ENCODE data around the gene GRAMD4.

The GRAMD4 gene, protein sequence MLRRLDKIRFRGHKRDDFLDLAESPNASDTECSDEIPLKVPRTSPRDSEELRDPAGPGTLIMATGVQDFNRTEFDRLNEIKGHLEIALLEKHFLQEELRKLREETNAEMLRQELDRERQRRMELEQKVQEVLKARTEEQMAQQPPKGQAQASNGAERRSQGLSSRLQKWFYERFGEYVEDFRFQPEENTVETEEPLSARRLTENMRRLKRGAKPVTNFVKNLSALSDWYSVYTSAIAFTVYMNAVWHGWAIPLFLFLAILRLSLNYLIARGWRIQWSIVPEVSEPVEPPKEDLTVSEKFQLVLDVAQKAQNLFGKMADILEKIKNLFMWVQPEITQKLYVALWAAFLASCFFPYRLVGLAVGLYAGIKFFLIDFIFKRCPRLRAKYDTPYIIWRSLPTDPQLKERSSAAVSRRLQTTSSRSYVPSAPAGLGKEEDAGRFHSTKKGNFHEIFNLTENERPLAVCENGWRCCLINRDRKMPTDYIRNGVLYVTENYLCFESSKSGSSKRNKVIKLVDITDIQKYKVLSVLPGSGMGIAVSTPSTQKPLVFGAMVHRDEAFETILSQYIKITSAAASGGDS

DNA sequence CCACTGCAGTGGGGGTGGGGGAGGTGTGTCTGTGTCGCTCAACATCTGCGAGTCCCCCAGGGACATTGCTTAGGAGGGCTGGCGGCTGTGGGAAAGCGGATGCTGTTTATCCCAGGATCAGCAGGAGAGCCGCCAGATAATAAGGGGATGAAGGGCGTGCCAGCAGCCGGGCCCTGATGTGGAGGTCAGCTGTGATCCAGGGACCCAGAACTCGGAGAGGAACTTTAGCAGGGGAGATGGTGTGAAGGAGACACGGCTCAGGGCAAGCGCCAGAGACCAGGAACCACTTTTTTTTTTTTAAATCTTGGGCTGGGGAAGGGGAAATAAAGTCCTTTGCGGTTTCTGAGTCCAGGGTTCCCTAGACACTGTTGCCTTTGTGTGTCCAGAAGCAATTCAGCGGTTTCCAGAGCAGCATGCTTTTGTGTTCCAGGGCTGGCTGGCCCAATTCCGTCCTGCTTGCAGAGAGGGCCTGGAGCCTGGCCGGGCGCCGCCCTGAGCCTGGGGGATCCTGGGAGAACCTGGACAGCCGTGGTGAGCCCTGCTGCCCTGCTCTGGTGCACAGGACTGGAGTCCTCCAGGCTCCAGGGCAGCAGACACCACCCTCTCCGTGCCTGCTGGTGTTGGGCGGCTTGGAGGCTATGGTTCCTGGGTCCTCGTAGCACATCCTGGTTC, at the start of gene GRAMD4:
Gene GRAMD4, plus strand, starts transcription at position 557 of the 672 bp plus-strand sequence. CDS start 6,414 bp downstream, outside the sequence.
- DNase-seq (ENCODE audit: low read depth in 2 of 2) = no peak

DNA sequence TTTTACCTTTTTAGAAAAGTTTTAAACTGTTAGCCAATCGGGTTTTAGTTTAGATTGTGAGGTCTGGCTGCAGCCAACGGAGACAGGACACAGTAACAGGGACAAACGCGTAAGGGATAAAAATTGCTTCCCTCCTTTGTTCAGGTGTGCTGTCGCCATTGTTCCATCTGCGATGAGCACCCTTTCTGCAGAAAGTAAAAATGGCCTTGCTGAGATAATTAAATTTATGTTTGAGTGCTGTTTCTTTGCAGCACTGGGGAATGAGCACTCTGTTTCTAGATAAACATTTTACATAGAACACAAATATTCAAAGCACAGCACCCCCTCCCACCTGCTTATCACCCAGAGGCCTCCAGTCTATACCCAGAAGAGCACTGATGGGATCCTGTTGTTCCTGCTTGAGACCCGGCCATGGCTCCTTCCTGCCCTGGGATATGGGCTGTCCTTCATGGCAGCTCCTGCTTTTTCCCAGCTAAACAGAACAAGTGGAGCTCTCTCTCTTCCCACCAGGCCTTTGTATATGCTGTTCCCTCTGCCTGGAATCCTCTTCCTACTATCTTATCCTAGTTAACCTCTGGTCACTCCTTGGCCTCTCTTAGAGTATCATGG, 48.4 kb upstream of the GRAMD4 start:
- no peak for DNase-seq (ENCODE audit: low read depth in 2 of 2)

DNA sequence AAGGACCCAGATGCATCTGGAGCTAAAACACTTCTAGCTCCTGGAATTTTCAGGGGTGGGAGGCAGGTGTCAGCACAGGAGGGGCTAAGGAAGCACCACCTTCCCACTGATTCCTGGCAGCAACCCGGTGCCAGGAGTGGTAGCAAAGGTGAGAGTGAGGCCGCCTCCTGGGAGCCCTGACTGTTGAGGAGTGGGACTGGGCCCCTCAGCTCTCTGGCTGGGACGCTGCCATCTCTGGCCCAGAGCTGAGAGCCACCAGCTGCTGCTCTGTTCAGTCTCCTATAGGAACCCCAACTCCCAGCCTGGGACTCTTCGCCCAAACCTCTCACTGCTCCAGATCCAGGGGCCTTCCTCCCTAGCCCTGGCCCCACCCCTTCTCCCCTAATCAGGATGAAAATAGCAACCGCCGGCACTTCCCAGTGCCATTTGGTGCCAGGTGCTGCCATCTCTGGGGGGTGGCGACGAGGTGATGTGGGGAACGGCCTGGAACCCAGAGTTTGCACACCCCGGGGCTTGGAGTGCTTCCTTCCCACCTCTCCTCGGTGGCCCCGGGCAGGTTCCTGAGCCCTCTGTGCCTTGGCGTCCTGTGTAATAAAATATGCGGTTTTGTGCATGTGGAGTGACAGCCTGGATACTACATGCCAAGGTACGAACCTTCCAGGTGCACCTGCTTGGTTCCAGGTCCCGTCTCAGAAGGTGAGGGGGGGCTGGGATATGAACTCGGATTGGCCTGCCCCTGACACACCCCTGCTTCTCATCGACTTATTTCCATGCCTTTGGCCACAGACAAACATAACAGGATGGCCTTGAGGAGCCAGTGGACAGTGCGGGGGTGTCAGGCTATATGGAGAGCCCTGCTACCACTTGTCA, 47.0 kb upstream of the GRAMD4 start:
- no peak for DNase-seq (ENCODE audit: low read depth in 2 of 2)

DNA sequence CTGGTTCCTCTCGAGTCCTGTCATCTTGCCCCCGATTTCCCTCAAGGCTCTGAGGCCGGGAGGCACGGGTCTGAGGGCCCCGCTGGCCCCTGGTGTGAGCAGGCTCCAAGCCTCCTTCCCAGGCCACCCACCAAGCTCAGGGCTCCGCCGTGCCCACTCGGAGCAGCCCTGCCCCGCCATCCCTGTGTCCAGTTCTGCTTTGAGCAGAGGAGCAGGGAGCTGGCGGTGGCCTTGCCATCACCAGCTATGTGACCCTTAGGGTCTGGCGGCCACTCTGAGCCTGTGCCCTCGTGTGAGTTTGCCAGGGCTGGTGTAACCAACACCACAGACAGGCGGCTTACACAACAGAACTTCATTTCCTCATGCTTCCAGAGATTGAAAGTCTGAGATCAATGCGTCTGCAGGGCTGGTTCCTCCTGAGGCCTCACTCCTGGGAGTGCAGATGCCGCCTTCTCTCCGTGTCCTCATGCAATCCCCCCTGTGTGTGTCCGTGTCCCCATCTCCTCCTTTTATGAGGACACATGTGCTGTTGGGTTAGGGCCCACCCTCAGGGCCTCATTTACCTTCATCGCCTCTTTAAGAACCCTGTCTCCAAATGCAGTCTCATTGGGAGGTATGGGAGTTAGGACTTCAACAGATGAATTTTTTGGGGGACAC, 46.3 kb upstream of the GRAMD4 start:
- no peak for DNase-seq (ENCODE audit: low read depth in 2 of 2)

DNA sequence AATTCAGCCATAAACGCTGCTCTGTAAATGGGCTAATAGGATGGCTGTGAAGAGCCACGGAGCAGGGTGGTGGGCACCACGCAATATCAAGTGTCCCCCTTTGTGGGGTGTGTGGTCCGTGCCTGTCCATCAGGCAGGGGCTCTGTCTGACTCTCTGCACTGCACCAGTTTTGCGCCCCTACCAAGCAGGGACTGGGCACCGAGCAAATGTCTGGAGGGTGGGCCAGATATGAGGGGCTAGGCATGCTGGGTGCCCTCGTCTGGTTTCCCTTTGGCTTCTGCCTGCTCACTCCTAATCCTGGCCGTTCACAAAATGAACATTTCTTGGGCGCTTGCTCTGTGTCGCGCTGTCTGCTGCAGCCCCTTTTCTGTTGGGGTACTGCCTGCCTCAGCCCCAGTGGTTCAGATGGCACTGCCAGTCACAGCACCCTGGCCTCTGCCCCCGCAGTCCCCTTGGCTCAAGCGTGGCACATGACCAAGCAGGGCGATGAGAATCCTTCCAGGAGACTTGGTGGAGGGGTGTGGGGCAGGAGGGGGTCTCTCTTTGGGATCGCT, 45.7 kb upstream of the GRAMD4 start:
- no peak for DNase-seq (ENCODE audit: low read depth in 2 of 2)

DNA sequence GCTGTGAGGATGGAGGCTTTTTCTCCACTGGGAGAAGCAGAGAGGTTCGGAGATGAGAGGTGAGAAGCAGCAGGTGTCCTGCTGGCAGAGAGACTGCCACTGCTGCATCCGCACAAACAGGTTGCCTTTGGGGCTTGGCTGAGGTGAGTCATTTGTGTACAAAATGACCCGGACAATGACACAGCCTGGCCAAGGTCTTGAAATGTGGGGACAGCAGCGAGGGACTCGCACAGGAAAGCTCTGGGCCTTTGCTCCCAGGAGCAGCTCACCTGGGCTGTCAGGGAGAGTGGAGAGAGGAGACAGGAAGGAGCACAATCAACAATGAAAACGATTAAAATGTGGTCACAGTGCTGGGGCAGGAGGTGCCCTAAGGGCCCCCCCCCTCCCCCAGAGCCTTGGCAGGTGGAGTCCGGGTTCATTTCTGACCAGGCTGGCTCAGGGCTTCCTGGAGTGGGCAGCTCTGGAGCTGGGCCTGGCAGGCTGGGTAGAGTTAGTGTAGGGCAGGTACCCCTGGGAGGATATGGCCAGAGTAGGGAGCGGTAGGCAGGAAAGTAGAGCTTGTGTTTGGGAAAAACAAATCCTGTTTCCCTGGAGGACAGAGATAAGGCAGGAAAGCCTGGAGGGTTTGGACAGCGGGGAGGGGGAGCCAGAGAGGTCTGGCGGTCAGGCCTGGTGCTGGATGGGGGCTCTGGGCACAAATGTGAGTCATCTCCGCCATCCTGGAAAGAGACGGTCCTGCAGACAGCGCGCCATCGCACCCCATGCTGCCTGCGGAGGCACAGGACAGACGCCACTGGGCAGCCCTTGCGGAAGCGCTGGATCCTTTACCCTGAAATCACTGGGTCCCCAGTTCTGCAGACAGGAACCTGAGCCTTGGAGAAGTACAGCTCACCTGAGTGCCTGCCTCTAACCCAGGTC, 44.9 kb upstream of the GRAMD4 start:
- no peak for DNase-seq (ENCODE audit: low read depth in 2 of 2)

DNA sequence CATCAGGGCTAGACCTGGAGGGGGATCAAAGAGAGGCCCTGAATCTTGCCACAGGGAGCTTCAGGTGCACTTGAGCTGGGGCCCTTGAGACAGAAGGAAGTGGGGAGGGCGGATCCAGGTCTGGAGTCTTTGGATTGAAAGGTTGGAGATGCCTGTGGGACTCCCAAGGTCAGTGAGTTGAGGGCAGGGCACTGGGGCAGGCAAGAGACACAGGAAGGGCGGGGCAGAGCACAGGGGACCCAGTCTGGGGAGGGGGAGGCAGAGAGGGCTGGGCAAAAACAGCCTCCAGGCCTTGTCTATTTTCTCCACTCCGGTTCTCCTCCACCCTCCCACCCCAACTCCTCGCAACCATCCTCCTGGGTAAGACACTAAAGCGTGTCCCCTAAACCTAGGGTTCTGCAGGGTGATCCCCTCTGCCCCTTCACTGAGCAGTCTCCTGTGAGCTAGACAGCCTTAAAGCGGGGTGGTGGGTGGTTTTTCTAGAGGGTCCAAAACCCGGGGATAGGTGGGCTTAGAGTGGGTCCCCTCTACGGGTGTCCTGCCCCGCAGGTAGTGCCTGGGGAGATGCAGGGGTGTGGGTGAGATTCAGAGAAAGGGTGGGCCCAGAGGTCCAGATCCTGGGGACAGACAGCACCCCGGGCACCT, 44.2 kb upstream of the GRAMD4 start:
- no peak for DNase-seq (ENCODE audit: low read depth in 2 of 2)

DNA sequence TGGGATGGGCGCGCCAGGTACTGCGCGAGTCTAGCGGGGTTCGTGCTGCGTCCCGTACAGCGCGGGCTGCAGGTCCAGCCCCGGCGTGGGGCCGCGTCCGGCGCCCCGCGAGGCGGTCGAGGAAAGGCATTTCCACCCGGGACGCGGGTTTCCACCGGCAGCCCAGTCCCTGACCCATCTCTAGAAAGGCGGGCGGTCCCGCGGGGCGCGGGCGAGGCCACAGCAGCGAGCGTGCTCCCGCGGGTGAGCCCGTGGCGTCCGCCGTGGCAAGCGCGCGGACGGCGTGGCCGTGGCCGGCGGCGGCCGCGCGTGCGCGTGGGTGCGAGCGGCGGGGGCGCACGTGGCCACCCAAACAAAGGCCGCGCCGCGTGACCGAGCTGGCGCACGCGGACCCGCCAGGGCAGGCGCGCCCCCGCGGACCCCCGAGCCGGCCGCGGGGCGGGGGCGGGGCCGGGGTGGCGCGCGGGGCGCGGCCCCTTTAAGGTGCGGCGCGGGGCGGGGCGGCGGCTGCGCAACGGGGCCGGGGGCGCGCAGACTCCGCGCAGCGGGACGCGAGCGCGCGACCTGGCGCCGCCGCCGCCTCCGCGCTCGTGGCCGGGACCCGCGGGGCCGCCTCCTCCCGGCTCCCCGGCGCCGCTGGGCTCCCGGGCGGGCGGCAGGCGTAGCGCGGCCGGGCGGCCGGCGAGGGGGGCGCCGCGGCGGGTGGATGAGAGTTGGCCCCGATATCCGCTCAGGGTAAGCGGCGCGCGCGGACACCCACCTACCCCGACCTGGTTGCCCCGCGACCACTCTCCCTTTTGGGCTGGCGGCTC, 43.4 kb upstream of the GRAMD4 start:
- DNase-seq (ENCODE audit: low read depth in 2 of 2) = peak; percentile 47 to 72

DNA sequence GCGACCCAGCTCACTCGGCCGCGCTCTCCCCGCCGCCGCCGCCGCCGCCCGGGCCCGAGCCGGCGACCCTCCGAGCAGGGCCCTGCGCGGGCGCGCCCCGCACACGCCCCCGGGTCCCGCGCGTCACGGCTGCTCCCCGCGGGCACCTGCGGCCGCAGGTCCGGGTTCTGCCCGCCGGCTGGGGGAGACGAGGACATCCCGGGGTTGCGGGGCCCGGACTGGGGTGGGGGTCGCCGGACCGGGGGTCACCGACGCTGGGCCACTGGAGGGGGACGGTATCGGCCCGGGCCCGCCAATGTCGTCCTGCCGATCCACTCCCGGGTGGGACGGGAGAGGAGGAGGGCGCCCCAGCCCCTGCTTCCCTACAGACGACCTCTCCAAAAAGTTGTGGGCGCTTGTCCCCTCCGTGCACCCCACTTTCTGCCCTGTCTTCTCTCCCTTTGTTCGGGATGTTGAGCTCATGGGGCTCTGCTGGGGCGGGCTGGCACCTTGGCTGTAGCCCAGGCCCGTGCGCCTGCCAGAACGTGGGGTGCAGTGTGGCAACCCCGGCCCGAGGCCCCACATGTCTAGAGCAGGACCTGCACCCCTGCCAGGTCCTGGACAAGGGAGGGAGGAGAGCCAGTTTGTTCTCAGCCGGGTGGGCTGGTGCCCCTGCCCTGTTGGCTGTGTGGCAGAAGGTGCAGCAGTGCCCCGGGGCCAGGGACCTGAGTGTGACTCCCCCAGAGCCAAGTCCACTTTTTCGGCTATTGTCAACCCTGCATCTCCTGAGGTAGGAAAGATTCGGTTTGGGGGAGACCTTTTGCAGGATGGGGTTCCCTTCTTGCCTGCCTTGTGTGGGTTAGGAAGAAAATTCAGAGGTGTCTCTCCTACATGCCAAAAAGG, 42.6 kb upstream of the GRAMD4 start:
- no peak for DNase-seq (ENCODE audit: low read depth in 2 of 2)

DNA sequence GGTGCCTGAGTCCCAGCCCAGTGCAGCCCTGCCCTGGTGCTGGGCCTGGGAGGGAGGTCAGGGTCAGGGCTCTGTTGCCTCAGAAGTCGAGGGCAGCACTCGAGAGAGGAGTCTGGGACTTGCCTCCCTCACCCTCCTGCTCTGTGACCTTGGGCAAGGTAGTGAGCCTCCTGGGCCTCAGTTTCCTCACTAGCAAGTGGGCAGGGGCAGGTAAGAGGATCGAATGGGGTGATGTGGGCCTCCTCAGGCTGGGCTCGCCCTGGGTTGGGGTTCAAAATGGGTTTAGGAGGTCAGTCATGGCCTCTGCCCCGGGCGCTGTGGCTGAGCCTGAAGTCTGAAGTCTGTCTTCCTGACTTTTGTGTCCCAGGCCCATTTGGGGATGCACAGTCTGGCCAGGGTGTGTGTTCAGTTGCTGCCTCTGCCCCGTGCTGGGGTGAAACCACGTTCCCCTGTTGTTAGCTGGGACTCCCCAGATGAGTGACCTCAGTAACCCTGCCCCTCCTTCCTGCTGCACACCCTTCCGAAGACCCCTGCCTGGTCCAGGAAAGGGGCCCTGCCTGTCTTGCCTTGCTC, 41.8 kb upstream of the GRAMD4 start:
- no peak for DNase-seq (ENCODE audit: low read depth in 2 of 2)

DNA sequence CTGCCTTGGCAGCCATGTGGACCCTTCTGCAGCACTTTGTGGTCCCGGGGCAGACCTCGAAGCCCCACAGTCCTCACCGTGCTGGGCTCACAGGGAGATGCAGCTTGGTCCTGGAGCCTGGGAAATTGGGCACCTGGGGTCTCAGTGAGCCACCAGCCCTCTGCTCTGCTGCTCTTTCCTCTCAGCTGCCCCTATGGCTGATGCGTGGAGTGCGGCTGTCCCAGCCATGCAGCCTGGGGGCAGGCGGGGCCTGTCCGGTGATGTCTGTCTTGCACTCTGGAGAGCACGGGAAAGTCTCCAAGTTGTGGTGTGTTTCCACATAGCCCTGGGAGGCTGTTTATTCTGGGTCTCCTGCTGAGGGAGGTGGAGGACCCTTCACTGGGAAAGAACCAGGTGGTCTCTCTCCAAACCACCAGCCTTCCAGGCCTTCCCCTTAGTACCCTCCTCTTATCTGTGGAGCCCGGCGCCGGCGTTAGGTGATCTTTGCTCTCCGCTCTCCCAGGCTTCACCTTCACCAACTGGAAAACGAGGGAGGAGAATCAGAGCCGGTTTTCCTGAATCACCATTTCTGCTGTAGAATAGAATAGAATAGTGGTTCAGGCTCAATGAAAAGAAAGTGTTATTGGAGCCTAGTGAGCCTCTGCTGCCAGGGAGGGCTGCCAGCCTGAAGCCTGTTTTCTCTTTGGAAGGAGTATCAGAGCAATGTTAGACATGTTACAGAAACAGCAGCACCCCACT, 41.2 kb upstream of the GRAMD4 start:
- DNase-seq (ENCODE audit: low read depth in 2 of 2) = no peak

DNA sequence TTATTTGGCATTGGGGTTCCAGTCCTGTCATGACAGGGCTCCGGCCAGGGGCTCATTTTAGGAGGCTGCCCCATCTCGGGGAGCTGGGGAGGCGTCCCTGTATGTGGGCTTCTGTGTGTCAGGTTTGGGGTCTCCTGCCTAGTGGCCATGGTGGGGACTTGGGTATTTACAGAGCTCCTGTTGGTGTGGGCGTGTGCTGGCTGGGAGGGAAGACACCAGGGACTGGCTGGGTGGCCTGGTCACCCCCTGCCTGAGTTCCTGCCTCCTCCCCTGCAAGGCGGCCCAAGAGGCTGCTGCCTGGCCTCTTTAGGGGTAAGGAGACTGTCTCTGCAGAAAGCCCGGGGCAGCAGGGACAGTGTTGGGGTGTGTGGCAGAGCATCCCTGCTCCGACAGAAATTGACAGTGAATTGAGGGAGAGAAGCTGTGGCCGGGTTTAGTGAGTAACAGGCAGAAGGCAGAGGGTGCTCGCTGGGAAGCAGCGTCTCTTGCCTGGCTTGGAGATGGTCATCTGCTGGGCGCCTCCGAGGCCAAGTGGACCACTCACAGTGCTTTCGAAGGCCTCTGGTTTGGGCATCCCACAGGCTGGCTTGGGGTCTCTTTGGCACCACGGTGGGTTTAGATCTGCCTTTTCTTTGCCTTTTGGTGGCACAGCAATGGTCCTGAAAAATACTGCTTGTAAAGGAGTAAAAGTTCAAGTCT, 40.3 kb upstream of the GRAMD4 start:
- DNase-seq (ENCODE audit: low read depth in 2 of 2) = no peak

DNA sequence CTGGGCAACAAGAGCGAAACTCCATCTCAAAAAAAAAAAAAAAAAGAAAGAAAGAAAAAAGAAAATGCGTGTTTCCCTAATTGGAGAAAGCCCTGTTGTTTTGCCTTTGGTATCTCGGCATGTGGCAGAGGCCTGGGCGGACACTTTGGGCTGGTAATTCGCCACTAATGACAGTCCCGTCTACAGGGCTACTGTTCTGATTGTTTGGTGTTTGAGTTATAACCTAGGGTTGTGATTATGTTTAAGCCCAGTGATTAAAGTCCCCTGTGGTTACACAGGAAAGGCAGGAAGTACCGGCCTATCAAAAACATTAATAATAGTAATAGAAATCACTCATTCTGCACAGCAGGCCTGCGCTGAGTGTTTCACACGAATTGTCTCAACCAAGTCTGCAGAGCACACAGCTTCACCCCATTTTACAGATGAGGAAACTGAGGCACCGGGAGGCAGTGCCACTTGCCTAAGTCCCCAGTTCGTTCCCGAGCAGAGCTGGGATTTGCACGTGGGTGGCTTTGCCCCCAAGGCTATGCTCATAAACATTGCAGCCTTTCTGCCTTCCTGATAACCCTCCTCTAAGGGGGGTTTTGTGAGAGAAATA, 39.1 kb upstream of the GRAMD4 start:
- DNase-seq (ENCODE audit: low read depth in 2 of 2) = no peak

DNA sequence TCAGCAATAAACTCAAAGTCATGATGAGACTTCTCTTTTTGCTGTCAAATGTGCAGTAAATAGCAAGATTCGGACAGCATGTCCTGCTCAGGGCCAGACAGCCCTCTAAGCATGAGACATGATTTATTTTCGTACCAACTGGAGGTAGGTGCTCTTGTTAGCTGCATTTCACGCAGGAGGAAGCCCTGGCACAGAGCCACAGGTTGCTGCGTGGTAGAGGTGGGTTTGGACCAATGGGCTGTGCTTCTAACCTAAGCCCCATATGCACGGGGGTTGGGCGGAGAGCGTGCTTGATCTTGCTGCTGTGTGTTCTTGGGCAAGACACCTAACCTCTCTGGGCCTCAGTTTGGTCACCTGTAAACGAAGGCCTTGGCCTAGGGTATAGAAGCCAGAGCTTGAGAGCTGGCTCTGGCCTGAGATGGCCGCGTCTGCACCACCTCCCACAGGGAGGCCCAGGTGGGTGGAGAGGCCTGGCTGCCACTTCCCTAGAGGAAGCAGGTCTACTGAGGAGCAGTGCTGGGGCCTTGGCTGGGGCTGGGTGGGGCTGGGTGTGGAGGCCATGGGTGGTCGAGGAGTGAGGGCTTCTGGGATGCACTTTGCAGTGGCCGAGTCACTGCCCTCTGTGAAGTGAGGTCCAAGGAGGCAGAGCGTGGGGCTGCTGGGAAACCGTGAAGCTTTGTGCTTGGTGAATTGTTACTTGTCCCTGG, 38.5 kb upstream of the GRAMD4 start:
- DNase-seq (ENCODE audit: low read depth in 2 of 2) = no peak
